GM18511 (cell line): Measurements from ENCODE around the gene COPS4.
"Not testable (repeated sequence)": the region's sequence is repeated elsewhere in the genome, so short reads cannot be mapped to it uniquely, and the experiment has no call there.

ENCODE experiments used
- ATAC-seq: cut with Tn5 transposase; IDR thresholded peaks from one replicate; pipeline ENCODE4 v1.9.1; 2021; ENCODE audit warnings: mild to moderate bottlenecking, moderate library complexity; ENCODE audit not compliant: unreplicated experiment

COPS4 gene

GRCh38 chr4:83022724-83023450 is 12.1 kb upstream of the COPS4 start:
- no peak for ATAC-seq

- ATAC-seq = not testable (repeated sequence)
These were observed 11.4 kb upstream of the COPS4 start for GRCh38 chr4:83023599-83023998.

- no peak for ATAC-seq
These were observed 10.8 kb upstream of the COPS4 start for GRCh38 chr4:83024233-83024632.

- peak; percentile 47 for ATAC-seq
These were observed 9.4 kb upstream of the COPS4 start for GRCh38 chr4:83025563-83025962.

GRCh38 chr4:83028976-83029375 is 6.0 kb upstream of the COPS4 start:
- no peak for ATAC-seq

GRCh38 chr4:83029688-83030087 is 5.3 kb upstream of the COPS4 start:
- ATAC-seq = no peak

- ATAC-seq = no peak
These were observed 2.1 kb downstream of the COPS4 start for GRCh38 chr4:83036991-83037665.

- no peak for ATAC-seq
These were observed 5.3 kb downstream of the COPS4 start for GRCh38 chr4:83040269-83040668.

- not testable (repeated sequence) for ATAC-seq
These were observed 8.2 kb downstream of the COPS4 start for GRCh38 chr4:83043157-83043556.

GRCh38 chr4:83043801-83044407 is 8.9 kb downstream of the COPS4 start:
- no peak for ATAC-seq

GRCh38 chr4:83046693-83047473 is 11.9 kb downstream of the COPS4 start:
- no peak for ATAC-seq

GRCh38 chr4:83048781-83049180 is 13.8 kb downstream of the COPS4 start:
- not testable (repeated sequence) for ATAC-seq

GRCh38 chr4:83054928-83055327 is 19.9 kb downstream of the COPS4 start:
- no peak for ATAC-seq

GRCh38 chr4:83062739-83063138 is 27.8 kb downstream of the COPS4 start:
- no peak for ATAC-seq

- ATAC-seq = no peak
These were observed 30.3 kb downstream of the COPS4 start for GRCh38 chr4:83065266-83065665.

- ATAC-seq = no peak
These were observed 32.2 kb downstream of the COPS4 start for GRCh38 chr4:83067058-83067639.

- ATAC-seq = no peak
These were observed 36.1 kb downstream of the COPS4 start for GRCh38 chr4:83071116-83071515.

GRCh38 chr4:83074086-83074704 is 39.2 kb downstream of the COPS4 start:
- ATAC-seq = peak; percentile 86

- ATAC-seq = not testable (repeated sequence)
These were observed 39.8 kb downstream of the COPS4 start for GRCh38 chr4:83074783-83075182.

- ATAC-seq = no peak
These were observed 40.5 kb downstream of the COPS4 start for GRCh38 chr4:83075311-83076095.
